GM18951 (cell line): ENCODE data around the gene ACAN.

Experiments used
- POLR2A ChIP-seq: IDR thresholded peaks from 4 replicates; pipeline ENCODE4 v1.6.1; 2011; ENCODE audit warnings: mild to moderate bottlenecking; ENCODE audit not compliant: insufficient read length, insufficient read depth; ENCODE audit errors: extremely low read depth
- in situ Hi-C: fragments of 300-500 bp; cut with MboI; formaldehyde crosslinking; loops from one replicate; pipeline ENCODE4 v1.12.0; 2022; ENCODE audit warnings: low sequenced_read_pairs, mixed read lengths, inconsistent platforms; ENCODE audit not compliant: unreplicated experiment

ACAN gene

DNA sequence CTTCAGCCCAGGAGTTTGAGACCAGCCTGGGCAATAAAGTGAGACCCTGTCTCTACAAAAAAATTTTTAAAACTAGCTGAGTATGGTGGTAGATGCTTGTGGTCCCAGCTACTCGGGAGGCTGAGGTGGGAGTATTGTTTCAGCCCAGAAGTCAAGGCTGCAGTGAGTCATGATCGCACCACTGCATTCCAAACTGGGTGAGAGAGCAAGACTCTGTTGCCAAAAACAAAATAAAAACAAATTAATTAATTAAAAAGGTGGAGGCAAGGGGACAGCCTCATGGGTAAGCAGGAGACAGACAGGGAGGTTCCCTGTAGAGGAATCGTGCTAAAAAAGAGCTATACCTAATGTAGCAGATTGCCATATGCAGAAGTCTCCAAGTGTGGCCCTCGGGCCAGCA lies 79.5 kb downstream of the ACAN start:
- TF ChIP-seq POLR2A = no peak
- in situ Hi-C loops = no loop called here

DNA sequence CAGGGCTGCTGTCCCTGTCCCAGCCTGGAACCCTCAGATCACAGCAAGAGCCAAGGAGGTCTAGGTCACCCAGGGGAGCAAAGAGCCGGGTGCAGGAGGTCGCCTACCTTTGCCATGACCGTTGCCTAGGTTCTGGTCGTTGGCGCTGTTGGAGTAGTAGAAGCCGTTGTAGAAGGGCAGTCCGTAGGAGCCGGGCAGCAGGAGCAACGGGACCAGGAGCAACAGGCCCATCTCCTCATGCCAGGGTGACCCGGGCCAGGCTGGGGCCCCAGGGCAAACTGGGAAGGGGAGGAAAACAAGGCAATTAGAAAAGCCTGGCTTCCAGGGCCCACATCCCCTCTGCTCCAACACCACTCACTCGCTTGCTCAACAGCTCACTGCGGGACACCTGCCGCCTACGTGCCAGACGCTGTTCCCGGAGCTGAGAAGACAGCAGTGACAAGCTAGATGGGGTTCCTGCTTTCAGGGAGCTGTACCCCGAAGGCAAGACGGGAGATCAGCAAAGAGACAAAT lies 83.9 kb downstream of the ACAN start:
- no peak for TF ChIP-seq POLR2A
- in situ Hi-C loops = no loop called here

DNA sequence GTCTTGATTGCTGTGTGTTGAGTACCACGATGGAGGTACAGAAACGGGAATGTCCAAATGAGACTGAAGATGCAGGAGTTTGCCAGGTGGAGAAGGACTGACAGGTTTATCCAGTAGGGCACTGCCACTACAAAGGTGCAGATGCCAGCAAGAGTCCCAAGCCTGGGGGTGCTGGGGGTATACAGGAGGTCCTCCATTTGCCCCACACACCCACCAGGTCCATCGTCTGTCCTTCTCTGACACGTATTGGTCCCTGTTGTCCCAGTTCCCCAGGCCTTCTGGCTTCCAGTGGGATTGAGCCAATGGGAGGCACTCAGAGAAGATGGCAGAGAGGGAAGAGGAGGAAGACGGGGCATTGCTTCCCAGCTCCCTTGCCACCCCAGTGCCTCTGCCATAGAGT lies 85.5 kb downstream of the ACAN start:
- in situ Hi-C loops = no loop called here
- no peak for TF ChIP-seq POLR2A

DNA sequence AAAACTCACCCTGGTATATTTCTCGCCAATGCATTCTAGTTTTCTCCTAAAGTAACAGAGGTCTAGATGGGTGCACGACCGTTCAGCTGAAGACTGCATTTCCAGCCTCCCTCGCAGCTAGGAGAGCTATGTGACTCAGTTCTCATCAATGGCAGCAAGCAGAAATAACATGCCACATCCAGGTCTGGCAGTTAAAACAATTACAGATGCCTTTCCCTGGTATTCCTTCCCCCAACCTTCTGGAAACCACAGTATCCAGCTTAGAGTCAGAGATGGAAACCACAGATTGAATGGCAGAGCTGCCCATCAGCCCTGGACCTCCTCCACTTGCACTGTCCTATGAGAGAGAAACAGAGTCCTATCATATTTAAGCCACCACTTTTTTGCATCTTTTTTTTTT lies 87.3 kb downstream of the ACAN start:
- TF ChIP-seq POLR2A = no peak
- in situ Hi-C loops = no loop called here

DNA sequence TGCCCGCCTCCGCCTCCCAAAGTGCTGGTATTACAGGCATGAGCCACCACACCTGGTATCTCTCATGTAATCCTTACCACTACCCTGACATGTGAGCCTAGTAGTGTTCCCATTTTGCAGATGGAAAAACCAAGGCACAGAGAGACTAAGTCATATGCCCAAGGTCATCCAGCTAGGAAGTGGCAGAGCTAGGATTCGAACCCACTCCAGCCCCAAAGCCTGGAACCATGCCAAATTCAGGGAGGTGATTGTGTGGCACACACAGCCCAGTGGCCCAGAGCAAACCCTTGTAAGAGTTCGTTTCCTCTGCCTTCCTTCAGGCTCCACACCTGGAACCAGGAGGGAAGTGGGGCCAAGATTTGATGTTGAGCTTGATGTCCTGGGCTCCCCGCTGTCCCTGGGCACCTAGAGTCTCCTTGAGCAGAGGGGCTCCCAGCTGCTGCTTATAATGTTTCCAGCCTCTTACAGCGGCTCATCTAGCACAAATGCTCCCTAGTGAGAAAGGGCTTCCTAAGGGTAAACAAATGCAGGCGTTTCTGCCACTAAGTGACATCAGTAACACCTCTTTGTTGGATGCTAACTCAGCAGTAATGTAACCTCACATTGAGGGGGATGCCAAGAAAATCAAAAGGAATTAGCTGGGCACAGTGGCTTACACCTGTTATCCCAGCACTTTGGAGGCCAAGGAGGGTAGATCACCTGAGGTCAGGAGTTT lies 88.5 kb downstream of the ACAN start:
- TF ChIP-seq POLR2A = no peak
- in situ Hi-C loops = no loop called here

DNA sequence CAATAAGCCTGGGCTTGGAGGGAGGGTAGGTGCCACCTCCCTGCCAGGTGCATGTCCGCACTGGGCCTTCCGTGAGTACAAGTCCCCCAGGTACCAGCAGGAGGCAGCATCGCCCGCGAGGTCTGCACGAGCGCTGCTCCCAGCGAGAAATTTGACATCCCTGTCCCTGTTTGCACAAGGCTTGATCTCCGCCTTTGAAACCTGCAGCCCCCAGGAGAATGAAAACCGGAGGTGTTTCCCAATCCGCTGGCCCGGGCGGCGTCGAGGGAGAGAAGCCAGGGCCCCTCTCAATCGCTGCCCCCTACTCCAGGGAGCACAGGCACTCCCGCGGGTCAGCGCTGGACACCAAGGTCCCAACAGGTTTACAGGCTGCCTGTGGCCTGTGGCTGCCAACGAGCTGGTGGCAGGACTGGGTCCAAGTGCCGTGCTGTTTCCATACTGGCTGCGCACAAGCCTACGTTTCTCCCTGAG lies 91.1 kb downstream of the ACAN start:
- in situ Hi-C loops = no loop called here
- no peak for TF ChIP-seq POLR2A

DNA sequence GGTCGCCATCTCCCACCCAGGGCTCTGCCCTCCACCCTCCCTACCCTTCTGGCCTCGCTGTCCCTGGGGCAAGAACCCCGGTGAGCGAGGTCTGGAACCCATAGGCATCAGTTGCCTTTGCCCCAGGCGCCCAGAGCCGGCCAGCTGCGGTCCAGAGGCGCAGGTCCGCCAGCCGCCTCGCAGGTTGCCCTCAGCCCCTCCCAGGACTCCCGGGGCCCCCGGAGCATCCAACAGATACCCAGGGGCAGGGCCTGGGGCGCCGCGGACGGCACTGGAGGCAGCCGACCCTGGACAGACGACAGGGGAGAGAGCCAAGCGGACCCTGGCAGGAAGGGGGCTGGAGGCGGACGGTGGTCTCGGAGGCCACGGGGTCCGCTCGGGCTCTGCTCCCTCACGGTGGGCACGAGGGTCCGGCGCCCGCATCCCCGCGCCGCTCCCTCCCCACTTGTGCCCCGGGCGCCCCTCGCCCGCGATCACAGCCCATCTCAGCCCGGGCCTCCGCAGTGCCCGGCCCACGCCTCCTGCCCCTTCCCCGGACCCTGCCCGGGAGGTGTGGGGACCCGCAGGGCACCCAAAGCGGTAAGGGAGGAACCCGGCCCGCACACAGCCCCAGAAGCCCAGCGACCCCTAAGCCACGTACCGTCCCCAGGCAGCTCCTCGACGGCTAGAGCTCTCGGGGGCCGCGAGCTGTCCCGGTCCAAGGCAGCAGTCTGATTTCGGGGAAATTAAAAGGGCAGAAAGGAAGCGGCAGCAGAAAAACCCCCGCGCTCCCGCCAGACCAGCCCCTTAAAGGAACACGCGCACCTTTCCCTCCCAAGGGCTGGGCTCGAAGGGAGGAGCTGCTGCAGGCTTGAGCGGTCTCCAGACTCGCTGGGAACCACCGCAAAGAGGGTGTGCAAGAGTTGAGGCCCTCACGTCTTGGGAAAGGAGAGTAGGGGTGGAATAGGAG lies 91.9 kb downstream of the ACAN start, which contains the start of gene HAPLN3:
Gene HAPLN3, minus strand, starts transcription at position 726 of the 949 bp plus-strand sequence. CDS start 8,246 bp downstream, outside the sequence.
- in situ Hi-C loops = no loop called here
- no peak for TF ChIP-seq POLR2A

DNA sequence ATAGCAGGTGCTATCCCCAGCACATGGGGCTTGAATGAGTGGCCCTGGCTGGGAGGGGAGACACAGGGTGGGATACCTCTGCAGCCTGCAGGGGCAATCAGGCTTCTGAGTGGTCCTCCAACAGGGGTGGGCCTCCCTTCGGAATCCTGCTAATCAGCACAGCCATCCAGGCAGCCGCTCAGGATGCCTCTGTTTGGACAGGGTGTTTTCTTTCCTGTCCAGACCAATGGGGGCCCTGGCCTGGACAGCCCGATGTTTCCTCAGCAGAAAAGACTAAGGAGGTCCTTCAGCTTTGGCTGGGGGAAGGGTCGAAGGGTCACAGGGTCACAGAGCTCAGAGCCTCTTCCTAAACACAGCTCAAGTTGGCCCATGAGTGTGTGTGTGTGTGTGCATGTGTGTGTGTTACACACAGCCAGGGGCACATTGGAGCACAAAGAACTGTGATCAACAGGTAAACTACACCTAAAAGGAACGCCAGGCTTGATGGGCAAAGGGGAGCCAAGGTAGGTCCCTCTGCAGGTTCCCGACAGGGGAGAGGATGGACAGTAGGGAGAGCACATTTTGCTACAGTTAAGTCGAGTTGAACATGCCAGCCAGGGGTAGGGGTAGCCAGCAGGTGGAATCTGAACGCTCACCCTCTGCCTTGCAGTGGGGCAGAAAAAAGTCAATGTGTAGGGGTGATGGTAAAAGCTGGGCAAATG lies 93.2 kb downstream of the ACAN start:
- no peak for TF ChIP-seq POLR2A
- in situ Hi-C loops = no loop called here

DNA sequence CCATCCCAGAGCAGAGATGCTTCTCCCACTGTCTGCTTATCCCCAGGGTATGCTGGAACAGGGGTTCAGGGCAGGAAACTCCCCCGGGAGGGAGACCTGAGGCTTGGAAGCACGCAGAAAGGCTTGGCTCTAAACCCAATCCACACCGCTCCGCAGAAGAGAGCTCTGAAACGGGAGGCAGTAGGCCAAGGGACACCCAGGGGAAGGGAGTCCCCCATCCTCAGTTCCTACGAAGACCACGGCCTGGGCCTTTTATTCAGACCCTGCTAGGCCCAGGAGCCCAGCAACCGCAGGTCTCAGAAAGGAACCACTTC lies 93.9 kb downstream of the ACAN start:
- in situ Hi-C loops = no loop called here
- TF ChIP-seq POLR2A = no peak

DNA sequence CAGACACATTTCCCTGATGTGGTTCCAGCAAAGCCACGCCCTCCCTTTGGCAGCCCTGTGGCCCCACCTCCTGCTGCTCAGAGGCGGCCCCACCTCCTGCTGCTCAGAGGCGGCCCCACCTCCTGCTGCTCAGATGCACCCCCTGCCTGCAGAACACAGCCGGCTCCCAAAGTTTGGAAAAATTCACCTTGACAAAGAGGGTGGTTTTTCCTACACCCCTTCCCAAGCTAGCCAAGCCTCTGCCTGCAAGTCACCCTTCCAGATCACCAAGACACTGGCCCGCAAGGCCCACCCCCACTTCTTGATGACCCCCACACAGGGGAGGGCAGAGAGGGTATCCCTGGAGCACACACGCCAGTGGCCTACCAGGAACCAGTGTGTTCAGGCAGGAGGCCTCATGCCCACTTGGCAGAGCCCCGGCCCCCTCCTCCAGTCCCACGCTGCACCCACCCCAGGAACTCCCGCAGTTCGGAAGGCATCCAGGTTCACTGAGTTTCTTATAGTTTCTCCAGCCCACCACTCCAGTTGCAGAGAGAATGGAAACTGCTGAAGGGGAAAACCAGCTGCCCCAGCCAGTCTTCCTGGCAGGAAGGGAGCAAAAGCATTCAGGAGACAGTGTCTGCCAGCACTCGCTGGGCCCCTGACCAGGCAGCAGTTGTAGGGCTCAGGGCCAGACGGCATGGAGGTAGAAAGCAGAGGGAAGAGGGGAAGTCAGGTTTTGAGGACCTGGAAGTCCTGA lies 94.4 kb downstream of the ACAN start:
- TF ChIP-seq POLR2A = no peak
- in situ Hi-C loops = no loop called here

DNA sequence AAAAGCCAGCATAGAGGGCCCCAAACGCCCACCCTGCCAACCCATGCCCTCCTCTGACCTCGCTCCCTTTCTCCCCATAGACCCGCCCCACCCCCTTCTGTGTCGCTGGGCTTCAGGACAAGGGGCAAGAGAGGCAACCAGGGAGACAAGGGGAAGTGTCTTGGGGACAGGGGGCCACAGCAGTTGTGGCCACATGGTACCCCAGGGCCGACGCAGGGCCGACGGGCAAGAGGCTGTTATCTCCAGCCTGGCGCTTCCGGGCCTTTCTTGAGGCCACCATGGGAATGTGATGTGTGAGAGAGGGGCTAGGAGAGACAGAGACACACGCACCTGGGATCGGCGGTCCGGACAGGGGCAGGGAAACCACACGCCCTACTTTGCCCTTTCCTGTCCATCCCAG lies 95.5 kb downstream of the ACAN start:
- TF ChIP-seq POLR2A = no peak
- in situ Hi-C loops = no loop called here

DNA sequence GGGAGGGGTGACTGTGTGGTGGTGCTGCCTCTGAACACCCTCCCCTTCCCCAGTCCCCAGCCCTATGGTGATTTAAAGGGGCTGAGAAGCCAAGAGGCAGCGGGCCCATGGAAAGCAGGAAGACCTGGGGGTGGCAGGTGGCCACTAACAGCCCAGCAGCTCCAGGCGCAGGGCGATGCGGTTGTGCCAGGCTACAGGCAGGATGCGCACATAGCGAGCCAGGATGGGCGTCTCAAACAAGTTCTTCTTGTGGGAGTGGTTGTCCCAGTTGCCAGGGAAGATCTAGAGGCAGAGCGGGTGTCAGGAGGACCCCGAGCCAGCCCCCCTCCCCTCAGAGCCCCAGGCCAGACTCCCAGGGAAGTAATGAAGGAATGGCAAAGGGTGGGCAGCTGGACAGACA lies 96.0 kb downstream of the ACAN start:
- in situ Hi-C loops = no loop called here
- no peak for TF ChIP-seq POLR2A

DNA sequence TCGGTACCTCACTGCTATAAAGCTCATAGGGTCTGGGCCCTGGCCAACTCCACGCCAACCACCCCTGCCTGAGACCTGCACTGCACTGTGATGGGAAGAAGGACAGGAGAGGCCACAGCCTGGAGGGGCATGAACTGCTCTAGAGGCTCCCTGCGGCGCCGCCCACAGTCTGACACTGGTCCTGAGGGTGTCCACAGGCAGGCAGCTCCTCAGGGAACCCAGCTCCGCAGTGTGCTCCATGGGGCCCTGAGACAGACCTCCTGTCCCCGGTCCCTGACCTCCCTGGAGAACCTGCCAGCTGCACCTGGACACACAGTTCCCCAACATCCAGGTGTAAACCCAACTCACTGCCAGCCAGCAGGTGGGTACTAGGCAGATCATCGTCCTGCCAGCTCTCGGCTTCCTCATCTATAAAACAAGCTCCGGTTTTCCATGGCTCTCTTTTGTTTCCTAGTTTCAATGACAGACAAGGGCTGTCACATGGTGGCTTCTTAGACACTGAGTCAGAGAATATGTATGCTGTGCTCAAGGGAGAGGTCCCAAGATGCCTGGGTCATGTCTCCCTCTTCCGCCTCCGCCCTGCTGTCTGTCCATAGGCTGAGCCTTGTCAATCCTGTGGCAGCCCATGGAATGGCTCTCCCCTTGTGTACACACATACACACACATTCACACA lies 97.2 kb downstream of the ACAN start:
- in situ Hi-C loops = no loop called here
- TF ChIP-seq POLR2A = no peak
